H1 (cell line): ENCODE results near the gene GDE1. TPM values are rescaled to one million over a fixed set of nuclear protein-coding genes. Genes with fewer than 3 reads are reported as not detected.

ENCODE experiments used
- BRCA1 ChIP-seq: IDR thresholded peaks from 2 replicates; pipeline ENCODE4 v1.6.1; 2012; ENCODE audit warnings: low read depth, low read length, improper control_type of control experiment
- CEBPB ChIP-seq: IDR thresholded peaks from 2 replicates; pipeline ENCODE4 v1.6.1; 2012; ENCODE audit warnings: low read depth, low read length
- KDM5A ChIP-seq: fragments of 200-600 bp; IDR thresholded peaks from 2 replicates; pipeline ENCODE4 v1.7.1; 2012; ENCODE audit warnings: mild to moderate bottlenecking, low read length, inconsistent platforms, mixed read lengths
- MAFK ChIP-seq: IDR thresholded peaks from 2 replicates; pipeline ENCODE4 v1.6.1; 2012; ENCODE audit warnings: low read depth, mild to moderate bottlenecking, improper control_type of control experiment, low read length
- POLR2AphosphoS5 ChIP-seq: IDR thresholded peaks from 2 replicates; pipeline ENCODE4 v1.6.1; 2011; ENCODE audit warnings: low read depth, low read length
- POU5F1 ChIP-seq: IDR thresholded peaks from 2 replicates; pipeline ENCODE4 v1.6.1; 2011; ENCODE audit warnings: low read depth, mild to moderate bottlenecking, low read length, moderate library complexity
- SIRT6 ChIP-seq: IDR thresholded peaks from one replicate; pipeline ENCODE4 v1.7.1; 2012; ENCODE audit warnings: low read length, inconsistent platforms
- YY1 ChIP-seq: IDR thresholded peaks from 2 replicates; pipeline ENCODE4 v1.6.1; 2011; ENCODE audit warnings: low read depth, mild to moderate bottlenecking, low read length
- polyA plus RNA-seq, 7 experiments: library from polyadenylated mRNA; depleted of rRNA in 3 of 7; stranded (reverse) in 5 of 7; unstranded in 2 of 7; fragments of >200 nt in 5 of 7; fragments of 200-250 nt in 2 of 7; gene quantifications; 1 replicate in 5 of 7; 2 replicates in 1 of 7; 4 replicates in 1 of 7; pipeline versions ENCODE4 v1.2.1 to v1.2.3, GENCODE V29; 2011 to 2013; ENCODE audit warnings: missing spikeins in 2 of 7, mixed read lengths in 2 of 7
- total RNA-seq: library from RNA; stranded (reverse); fragmentation: NEBNext Ultra II Directional; extraction: Animal tissue kit (Norgen Biotek cat#: 25700); gene quantifications from 2 replicates; pipeline ENCODE4 v1.2.1, GENCODE V29; 2021
- TF ChIP-seq, protein P1 (sequence below): IDR thresholded peaks from 2 replicates; pipeline ENCODE4 v1.6.1; 2012; ENCODE audit warnings: low read length, inconsistent platforms

GDE1 gene
- total and polyA plus RNA-seq, 2 of the 8 experiments (the other 6 are each of a cell fraction or from before 2014, with no cell fraction given), result 29.2 to 70.8 TPM

- TF ChIP-seq YY1 (no peak), CEBPB (no peak), POU5F1 (no peak), BRCA1 (no peak), MAFK (no peak), KDM5A (no peak), POLR2AphosphoS5 (no peak), SIRT6 (no peak)
- TF ChIP-seq, protein P1, sequence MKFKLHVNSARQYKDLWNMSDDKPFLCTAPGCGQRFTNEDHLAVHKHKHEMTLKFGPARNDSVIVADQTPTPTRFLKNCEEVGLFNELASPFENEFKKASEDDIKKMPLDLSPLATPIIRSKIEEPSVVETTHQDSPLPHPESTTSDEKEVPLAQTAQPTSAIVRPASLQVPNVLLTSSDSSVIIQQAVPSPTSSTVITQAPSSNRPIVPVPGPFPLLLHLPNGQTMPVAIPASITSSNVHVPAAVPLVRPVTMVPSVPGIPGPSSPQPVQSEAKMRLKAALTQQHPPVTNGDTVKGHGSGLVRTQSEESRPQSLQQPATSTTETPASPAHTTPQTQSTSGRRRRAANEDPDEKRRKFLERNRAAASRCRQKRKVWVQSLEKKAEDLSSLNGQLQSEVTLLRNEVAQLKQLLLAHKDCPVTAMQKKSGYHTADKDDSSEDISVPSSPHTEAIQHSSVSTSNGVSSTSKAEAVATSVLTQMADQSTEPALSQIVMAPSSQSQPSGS, result no peak
- TF ChIP-seq, all 59 proteins: peak for 0
These were observed 37.8 kb downstream of the GDE1 start (continued) for GRCh38 chr16:19484096-19484495.
